Small intestine (tissue), 7 donors: ENCODE measurements around the gene LCNL1. TPM values are rescaled to one million over a fixed set of nuclear protein-coding genes. Genes with fewer than 3 reads are reported as not detected.
A peak's percentile ranks its signal among the peaks of the same experiment; 100 is the strongest.

Experiments
- DNase-seq, 2 donors: peaks; one replicate each; pipeline versions ENCODE4 v3.0.0 to v3.0.0-alpha.2; 2013
- FAIRE-seq: peaks from 2 replicates; lab custom pipeline; 2012; peaks lifted over from hg19 to GRCh38; lab: Jason Lieb, UNC
- H3K27ac ChIP-seq, 3 donors: one replicate each; pipeline ENCODE4 v1.5.1; 2013; ENCODE audit warnings: low read length in 2 of 3, mild to moderate bottlenecking in 2 of 3, control low read depth in 1 of 3, inconsistent platforms in 1 of 3, low read depth in 1 of 3, moderate library complexity in 1 of 3
- H3K27me3 ChIP-seq, 3 donors: one replicate each; pipeline ENCODE4 v1.6.1; 2013; ENCODE audit warnings: low read length in 3 of 3, inconsistent platforms in 1 of 3; ENCODE audit not compliant: control insufficient read depth in 3 of 3, insufficient read depth in 3 of 3
- H3K36me3 ChIP-seq, 3 donors: one replicate each; pipeline ENCODE4 v1.6.1; 2013; ENCODE audit warnings: low read length in 3 of 3, inconsistent platforms in 1 of 3, low read depth in 1 of 3, mild to moderate bottlenecking in 1 of 3, moderate library complexity in 1 of 3; ENCODE audit not compliant: control insufficient read depth in 3 of 3, insufficient read depth in 2 of 3
- H3K4me1 ChIP-seq, 3 donors: one replicate each; pipeline ENCODE4 v1.6.1; 2013; ENCODE audit warnings: low read length in 2 of 3, inconsistent platforms in 1 of 3, low read depth in 1 of 3, mild to moderate bottlenecking in 1 of 3, moderate library complexity in 1 of 3; ENCODE audit not compliant: control insufficient read depth in 3 of 3, insufficient read depth in 2 of 3
- H3K4me3 ChIP-seq, 3 donors: one replicate each; pipeline ENCODE4 v1.5.1; 2013; ENCODE audit warnings: low read length in 3 of 3, control low read depth in 1 of 3, inconsistent platforms in 1 of 3, low read depth in 1 of 3, mild to moderate bottlenecking in 1 of 3, moderate library complexity in 1 of 3
- H3K9me3 ChIP-seq, 2 donors: one replicate each; pipeline ENCODE4 v1.6.1; 2013; ENCODE audit warnings: low read depth in 1 of 2, low read length in 1 of 2; ENCODE audit not compliant: control insufficient read depth in 2 of 2, insufficient read depth in 1 of 2
- WGBS, 3 donors: extraction: QIAGEN DNeasy Blood & Tissue Kit; methylation state at CpG; one replicate each; pipeline ENCODE4 v1.1.7; 2013; 5-methylcytosine and 5-hydroxymethylcytosine counted together
- polyA plus RNA-seq, 4 donors: library from polyadenylated mRNA; stranded (reverse) in 3 of 4; unstranded in 1 of 4; fragments of 200-250 nt in 3 of 4; fragments of 120-200 nt in 1 of 4; gene quantifications; one replicate each; pipeline versions ENCODE4 v1.2.1 to v1.2.3, GENCODE V29; 2013
- donor health status: healthy with polysubstance abuse.
- donor health status: control.
- donor health status: control.
- donor health status: Bipolar disorder and iron deficiency.
- donor health status: healthy.

LCNL1 gene
- polyA plus RNA-seq, 4 donors = 0.07 to 0.16 TPM; not detected in 2

DNA sequence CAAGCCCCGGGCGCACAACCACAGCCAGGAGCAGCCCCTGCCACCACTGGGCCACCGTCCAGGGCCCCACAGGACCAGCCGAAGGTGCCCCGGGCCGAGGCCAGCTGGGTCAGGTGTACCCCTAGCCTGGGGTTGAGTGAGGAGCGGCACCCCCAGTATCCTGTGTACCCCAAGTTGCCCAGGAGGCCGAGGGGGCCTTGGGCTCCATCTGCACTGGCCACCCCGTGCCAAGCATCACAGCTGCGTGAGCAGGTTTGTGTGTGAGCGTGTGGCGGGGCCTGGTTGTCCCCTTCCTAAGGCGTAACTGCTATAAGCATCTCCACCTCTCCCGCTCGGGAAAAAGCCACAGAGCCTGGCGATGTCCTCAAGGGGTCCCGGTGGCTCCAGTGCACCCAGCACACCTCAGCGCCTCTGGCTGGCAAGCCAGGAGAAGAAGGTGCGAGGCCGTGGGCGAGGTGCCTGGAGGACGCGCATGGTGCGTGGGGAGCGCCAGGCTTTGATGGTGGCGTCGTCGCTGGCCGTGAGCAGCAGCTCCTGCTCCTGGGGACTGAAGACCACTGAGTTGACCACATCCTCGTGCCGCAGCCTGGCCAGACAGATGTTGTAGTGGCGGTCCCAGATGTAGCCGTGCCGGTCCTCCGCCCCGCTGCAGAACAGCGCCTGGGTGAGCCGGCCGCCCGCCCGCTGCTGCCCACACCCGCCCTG, 42.1 kb upstream of the LCNL1 start:
- Histone ChIP-seq H3K27ac (no peak overlapping the region), H3K4me3 (no peak overlapping the region), H3K9me3 (no peaks in the 10 kb centered on the region), H3K36me3 (peaks cover 21 to 61% (median 23%) of the 10 kb centered on the region in 3 donors), H3K4me1 (peaks cover 0 to 20% (median 2%) of the 10 kb centered on the region in 3 donors), H3K27me3 (no peaks in the 10 kb centered on the region)
- no peak for FAIRE-seq
- WGBS, 3 donors = 94 to 96% (median 95%) methylated on average over 37 to 42 of the region's 42 CpGs
- no peak for DNase-seq

DNA sequence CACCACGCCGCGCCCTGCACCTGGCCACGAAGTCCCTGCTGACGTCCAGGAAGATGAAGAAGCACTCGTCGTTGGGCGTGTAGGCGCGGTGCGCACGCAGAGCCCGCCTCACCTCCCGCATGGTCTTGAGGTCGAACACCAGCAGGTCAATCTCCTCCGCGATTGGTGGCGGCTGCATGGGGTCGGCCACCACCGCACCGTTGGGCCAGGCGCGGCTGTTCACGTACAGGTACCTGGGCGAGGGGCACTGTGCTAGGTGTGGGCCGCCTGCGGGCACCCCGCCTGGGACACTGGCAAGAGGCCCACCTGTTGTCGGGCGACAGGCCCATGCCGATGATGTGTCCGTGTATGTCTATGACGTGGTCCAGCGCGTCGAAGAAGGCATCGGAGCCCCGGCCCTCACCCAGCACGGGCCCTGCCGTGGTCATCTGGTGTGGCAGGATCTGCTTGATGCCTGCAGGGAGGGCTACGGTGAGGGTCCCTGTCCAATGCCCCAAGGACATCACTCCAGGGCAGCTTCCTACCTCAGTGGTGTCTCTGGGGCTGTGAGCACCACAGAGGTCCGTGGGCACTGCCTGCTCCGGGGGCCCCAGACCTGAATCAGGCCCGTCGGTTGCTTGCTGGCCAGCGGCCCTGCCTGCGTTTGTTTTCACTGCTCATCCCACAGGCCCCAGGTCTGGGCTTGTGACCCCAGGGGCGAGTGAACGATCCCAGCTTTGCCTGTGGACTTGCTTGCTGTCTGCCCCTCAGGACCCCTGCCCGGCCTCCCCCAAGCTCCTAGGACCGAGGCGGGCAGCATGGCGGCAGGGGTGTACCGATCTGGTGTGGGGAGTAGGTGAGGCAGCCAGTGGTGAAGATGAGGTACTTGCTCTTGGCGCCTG, 41.3 kb upstream of the LCNL1 start:
- no peak overlapping the region for H3K27ac ChIP-seq
- H3K27me3 ChIP-seq = no peaks in the 10 kb centered on the region
- peaks cover 21 to 66% (median 23%) of the 10 kb centered on the region in 3 donors for H3K36me3 ChIP-seq
- peaks cover 0 to 28% (median 2%) of the 10 kb centered on the region in 3 donors for H3K4me1 ChIP-seq
- DNase-seq (no peak), FAIRE-seq (no peak)
- no peaks in the 10 kb centered on the region for H3K9me3 ChIP-seq
- no peak overlapping the region for H3K4me3 ChIP-seq
- WGBS, 3 donors = 94 to 96% (median 95%) methylated on average over 51 to 55 of the region's 55 CpGs

DNA sequence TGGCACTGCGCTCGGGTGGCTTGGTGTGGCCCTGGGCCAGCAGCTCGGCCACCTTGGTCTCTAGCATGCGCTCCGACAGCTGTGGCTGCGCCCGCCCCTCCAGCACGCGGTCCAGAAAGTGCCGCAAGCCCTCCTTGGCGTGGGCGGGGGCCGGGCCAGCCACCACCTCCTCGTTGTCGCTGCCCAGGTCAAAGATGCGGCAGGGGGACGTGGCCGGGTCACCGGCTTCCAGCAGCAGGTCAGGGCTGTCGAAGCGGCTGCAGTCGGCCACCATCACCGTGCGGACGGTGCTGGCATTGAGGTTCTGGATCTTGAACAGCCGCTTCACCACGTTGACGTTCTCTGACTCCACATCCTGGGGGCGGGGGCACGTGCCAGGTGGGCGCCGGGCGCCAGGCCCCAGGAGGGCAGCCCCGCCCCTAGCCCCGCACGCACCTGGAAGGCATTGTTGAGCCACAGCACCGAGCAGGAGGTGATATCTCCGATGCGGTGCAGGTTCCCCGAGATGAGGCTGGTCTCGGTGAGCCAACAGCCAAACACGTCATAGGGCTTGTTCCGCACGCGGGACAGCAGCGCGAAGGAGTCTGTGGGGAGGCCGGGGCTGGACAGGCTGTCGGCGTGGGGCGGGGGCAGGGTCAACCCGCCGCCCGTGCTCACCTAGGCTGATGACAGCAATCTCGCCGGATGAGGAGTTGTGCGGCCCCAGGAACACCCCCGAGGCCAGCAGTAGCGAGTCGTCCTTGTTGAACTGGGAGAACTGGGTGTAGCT, 40.5 kb upstream of the LCNL1 start:
- Histone ChIP-seq H3K4me3 (peak overlapping the region in 1 of 3 donors; percentile 97), H3K4me1 (peaks cover 0 to 29% (median 2%) of the 10 kb centered on the region in 3 donors), H3K36me3 (peaks cover 21 to 63% (median 23%) of the 10 kb centered on the region in 3 donors), H3K27me3 (no peaks in the 10 kb centered on the region), H3K9me3 (no peaks in the 10 kb centered on the region), H3K27ac (no peak overlapping the region)
- FAIRE-seq (no peak), DNase-seq (no peak)
- WGBS, 3 donors = 93 to 94% (median 94%) methylated on average over 50 to 60 of the region's 60 CpGs

DNA sequence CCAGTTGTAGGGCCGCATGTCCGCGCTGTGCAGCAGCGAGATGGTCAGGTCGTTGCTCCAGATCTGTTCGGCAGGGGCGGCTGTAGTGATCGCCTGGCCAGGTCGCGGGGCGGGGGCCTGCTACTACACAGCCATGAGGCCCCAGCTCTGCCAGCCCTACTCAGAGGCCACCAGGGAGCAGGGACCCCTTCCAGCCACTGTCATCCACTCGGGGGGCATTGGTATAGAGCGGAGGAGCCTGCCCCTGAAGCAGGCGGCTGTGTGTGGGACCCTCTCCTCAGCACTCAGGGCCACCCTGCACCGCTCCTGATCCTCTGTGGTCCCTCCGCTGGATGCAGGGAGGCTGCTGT, 39.9 kb upstream of the LCNL1 start:
- WGBS, 3 donors = 93 to 97% (median 94%) methylated on average over 16 of the region's 16 CpGs
- FAIRE-seq (no peak), DNase-seq (no peak)
- H3K9me3 ChIP-seq = no peaks in the 10 kb centered on the region
- no peaks in the 10 kb centered on the region for H3K27me3 ChIP-seq
- H3K27ac ChIP-seq = no peak overlapping the region
- H3K4me3 ChIP-seq = peak overlapping the region in 2 of 3 donors; percentile 89 to 97
- H3K4me1 ChIP-seq = peaks cover 0 to 34% (median 2%) of the 10 kb centered on the region in 3 donors
- peaks cover 21 to 60% (median 23%) of the 10 kb centered on the region in 3 donors for H3K36me3 ChIP-seq

DNA sequence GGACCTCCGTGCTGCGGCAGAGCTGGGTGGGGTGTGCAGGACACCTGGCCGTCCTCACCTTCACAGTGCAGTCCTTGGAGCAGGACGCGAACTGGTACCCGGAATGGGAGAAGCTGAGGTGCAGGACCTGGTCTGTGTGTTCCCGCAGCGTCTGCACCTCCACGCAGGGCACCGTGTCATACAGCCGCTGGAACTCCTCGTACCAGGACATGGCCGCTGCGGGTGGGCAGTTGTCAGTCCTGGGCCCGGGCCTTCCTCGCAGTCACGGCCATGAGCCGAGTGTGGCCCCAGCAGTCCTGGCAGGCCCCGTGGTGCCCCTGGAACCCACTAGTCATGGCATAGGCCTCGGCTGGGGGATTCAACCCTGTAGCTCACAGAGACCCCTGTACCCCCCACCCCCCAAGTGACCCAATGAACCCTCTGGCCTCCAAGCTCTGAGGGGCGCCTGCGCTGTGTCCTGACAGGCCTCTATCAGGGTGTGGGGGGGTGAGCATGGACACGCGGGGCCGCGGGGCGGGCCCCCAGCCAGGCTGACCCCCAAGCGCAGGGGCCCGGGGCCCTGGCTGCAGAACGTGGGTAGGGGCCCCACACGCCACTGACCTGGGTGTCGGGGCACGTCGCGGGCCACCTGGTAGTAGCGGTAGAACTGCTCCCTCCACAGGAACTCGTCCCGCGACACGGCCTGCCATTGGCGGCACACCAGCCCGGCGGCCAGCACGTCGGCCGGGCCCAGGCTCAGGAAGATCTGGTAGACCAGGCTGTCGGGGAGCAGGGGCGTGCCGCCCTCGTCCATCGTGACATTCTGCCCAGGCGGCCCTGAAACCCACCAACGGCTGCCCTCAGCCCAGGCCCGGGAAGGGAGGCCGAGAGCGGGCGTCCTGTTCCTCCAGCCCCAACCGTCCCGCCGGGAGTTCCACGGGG, 39.2 kb upstream of the LCNL1 start:
- no peaks in the 10 kb centered on the region for H3K9me3 ChIP-seq
- H3K27me3 ChIP-seq = no peaks in the 10 kb centered on the region
- no peak for FAIRE-seq
- peak overlapping the region; percentile 89 to 97 (median 90) for H3K4me3 ChIP-seq
- WGBS, 3 donors = 11 to 20% (median 15%) methylated on average over 52 to 61 of the region's 61 CpGs
- peaks cover 0 to 40% (median 2%) of the 10 kb centered on the region in 3 donors for H3K4me1 ChIP-seq
- H3K27ac ChIP-seq = peak overlapping the region; percentile 78 to 91 (median 91)
- peak in 1 of 2 donors; percentile 30 for DNase-seq
- H3K36me3 ChIP-seq = peaks cover 21 to 55% (median 23%) of the 10 kb centered on the region in 3 donors

DNA sequence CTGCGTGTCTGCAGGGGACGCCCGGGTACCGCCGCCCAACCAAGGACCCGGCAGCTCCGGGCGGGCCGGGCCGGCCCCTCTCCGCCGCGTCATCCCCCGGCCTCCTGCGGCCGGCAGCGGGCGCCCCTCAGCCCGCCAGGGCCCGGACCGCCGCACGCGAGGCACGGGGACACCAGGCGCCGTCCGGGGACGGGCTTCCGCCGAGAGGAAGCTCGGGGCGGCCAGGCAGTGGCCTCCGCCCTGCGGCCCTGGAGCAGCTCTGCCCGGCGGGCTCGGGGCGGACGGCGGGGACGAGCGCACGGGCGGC, 38.6 kb upstream of the LCNL1 start:
- no peak for DNase-seq
- no peaks in the 10 kb centered on the region for H3K27me3 ChIP-seq
- peaks cover 0 to 47% (median 4%) of the 10 kb centered on the region in 3 donors for H3K4me1 ChIP-seq
- FAIRE-seq = no peak
- H3K27ac ChIP-seq = peak overlapping the region; percentile 78 to 91 (median 91)
- no peaks in the 10 kb centered on the region for H3K9me3 ChIP-seq
- peak overlapping the region; percentile 89 to 97 (median 90) for H3K4me3 ChIP-seq
- peaks cover 17 to 56% (median 23%) of the 10 kb centered on the region in 3 donors for H3K36me3 ChIP-seq
- whole genome bisulfite sequencing, 3 donors = 0% methylated on average over 36 to 45 of the region's 45 CpGs

DNA sequence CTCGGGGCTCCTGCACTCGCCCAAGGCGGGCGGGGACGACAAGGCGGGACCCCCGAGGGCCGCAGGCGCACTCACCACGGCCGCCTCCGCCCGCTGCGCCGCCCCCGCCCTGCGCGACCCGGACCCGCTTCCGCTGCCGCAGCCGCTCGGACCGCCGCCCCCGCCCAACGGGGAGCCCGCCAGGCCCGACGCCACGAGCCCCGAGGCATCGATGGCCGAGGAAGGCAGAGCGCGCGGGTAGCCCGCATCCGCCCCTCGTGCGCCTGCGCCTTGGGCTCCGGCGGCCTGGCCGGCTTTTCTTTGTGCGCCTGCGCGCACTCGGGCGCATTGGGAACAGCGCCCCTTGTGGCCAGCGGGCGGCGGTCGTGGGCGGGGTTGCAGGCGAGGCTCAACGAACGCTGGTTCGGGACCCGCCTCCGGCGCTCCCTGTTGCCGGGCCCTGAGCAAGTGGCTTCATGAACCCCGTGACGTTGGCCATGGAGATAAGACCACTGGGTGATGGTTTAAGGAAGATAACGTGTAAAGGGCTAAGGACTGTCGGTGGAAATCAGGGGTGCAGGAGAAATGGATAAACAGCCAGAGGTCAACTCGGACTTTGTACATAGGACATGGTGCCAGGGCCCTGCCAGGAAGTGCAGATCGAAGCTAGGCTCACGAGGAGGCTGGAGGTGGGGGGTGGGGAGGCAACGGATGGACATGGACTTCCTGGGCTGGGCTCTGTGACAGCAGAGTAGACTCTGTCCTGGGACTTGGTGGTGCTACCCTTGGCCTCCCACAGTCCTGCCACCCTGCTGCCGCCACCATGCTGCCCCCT, 38.1 kb upstream of the LCNL1 start, which contains the start of the genes C8G and FBXW5:
TSS of gene C8G (plus strand) at position 725 of the 814 bp plus-strand sequence. CDS start at position 803, 78 bp downstream.
TSS of gene FBXW5 (minus strand) at position 220 of the 814 bp plus-strand sequence. CDS start 655 bp downstream, outside the sequence.
- Histone ChIP-seq H3K27ac (peak within 1 kb of the TSS; percentile 78 to 91 (median 91)), H3K4me1 (peaks cover 0 to 48% (median 6%) of the 10 kb centered on the region in 3 donors), H3K27me3 (no peaks in the 10 kb centered on the region), H3K4me3 (peak within 1 kb of the TSS; percentile 89 to 97 (median 90)), H3K36me3 (peaks cover 16 to 50% (median 21%) of the 10 kb centered on the region in 3 donors), H3K9me3 (no peaks in the 10 kb centered on the region)
- peak; percentile 96 to 97 for DNase-seq
- 3 to 4% (median 4%) methylated on average over 46 to 74 of the region's 74 CpGs for WGBS, 3 donors
- FAIRE-seq = no peak
